HepG2 (cell line): Measurements from ENCODE around the gene BLOC1S4. TPM values are rescaled to one million over a fixed set of nuclear protein-coding genes. Genes with fewer than 3 reads are reported as not detected.

Experiments
- AGO2 ChIP-seq: fragments of 200-400 bp; formaldehyde crosslinking; optimal IDR thresholded peaks from 2 replicates; pipeline ENCODE3; 2017; ENCODE audit warnings: mild to moderate bottlenecking, low read depth, low read length, moderate library complexity
- FOXK1 ChIP-seq: sonication (generic); formaldehyde crosslinking; IDR thresholded peaks from 2 replicates; pipeline ENCODE4 v1.4.0; 2020; ENCODE audit warnings: low read depth, missing genetic modification reagents, borderline replicate concordance
- GFI1 ChIP-seq: sonication (generic); formaldehyde crosslinking; IDR thresholded peaks from 2 replicates; pipeline ENCODE4 v1.5.0; 2020; ENCODE audit warnings: missing genetic modification reagents, mild to moderate bottlenecking, borderline replicate concordance
- GPN1 ChIP-seq: sonication (generic); formaldehyde crosslinking; IDR thresholded peaks from 2 replicates; pipeline ENCODE4 v1.5.1; 2020; ENCODE audit warnings: missing genetic modification reagents, borderline replicate concordance
- MAFG ChIP-seq: sonication (generic); formaldehyde crosslinking; IDR thresholded peaks from 2 replicates; pipeline ENCODE4 v1.5.1; 2020; ENCODE audit warnings: mild to moderate bottlenecking, missing genetic modification reagents
- NBN ChIP-seq: fragments of 450-650 bp; conservative IDR thresholded peaks from 2 replicates; pipeline ENCODE4 v1.6.1; 2017
- NCOA5 ChIP-seq: sonication (generic); formaldehyde crosslinking; IDR thresholded peaks from 2 replicates; pipeline ENCODE4 v1.4.0; 2020; ENCODE audit warnings: missing genetic modification reagents
- PHB2 ChIP-seq: fragments of 450-650 bp; IDR thresholded peaks from 2 replicates; pipeline ENCODE4 v1.6.1; 2018; ENCODE audit not compliant: partially characterized antibody
- PITX1 ChIP-seq: sonication (generic); formaldehyde crosslinking; IDR thresholded peaks from 2 replicates; pipeline ENCODE4 v1.5.1; 2020; ENCODE audit warnings: mild to moderate bottlenecking, missing genetic modification reagents
- RORA ChIP-seq: sonication (generic); formaldehyde crosslinking; IDR thresholded peaks from 2 replicates; pipeline ENCODE4 v1.5.0; 2020; ENCODE audit warnings: mild to moderate bottlenecking, missing genetic modification reagents, moderate library complexity
- ZFP90 ChIP-seq: sonication (generic); formaldehyde crosslinking; IDR thresholded peaks from 2 replicates; pipeline ENCODE4 v1.8.0; 2022; ENCODE audit warnings: missing genetic modification reagents, mild to moderate bottlenecking, inconsistent platforms, borderline replicate concordance
- ZNF367 ChIP-seq: sonication (generic); formaldehyde crosslinking; IDR thresholded peaks from 2 replicates; pipeline ENCODE4 v1.4.0; 2020; ENCODE audit warnings: missing genetic modification reagents, borderline replicate concordance
- ZNF431 ChIP-seq: sonication (generic); formaldehyde crosslinking; IDR thresholded peaks from 2 replicates; pipeline ENCODE4 v1.9.0; 2022; ENCODE audit warnings: missing genetic modification reagents, low read depth, mild to moderate bottlenecking, borderline replicate concordance
- ZNF883 ChIP-seq: sonication (generic); formaldehyde crosslinking; IDR thresholded peaks from 2 replicates; pipeline ENCODE4 v1.5.1; 2020; ENCODE audit warnings: mild to moderate bottlenecking, missing genetic modification reagents; ENCODE audit errors: not compliant biosample characterization
- polyA plus RNA-seq, 8 experiments: library from polyadenylated mRNA; depleted of rRNA in 3 of 8; stranded (reverse) in 7 of 8; unstranded in 1 of 8; fragments of >200 nt; fragmentation: Illumina TruSeq in 4 of 8; extraction: Trizol in 4 of 8; gene quantifications; 2 replicates each; pipeline versions ENCODE4 v1.2.1 to v1.2.3, GENCODE V29; 2011 to 2016; ENCODE audit warnings: low read depth in 4 of 8, missing spikeins in 1 of 8, mixed read lengths in 1 of 8; ENCODE audit not compliant: insufficient read depth in 1 of 8
- total RNA-seq, 5 experiments: library from RNA; depleted of rRNA; stranded (reverse); fragments of >200 nt; fragmentation: Illumina TruSeq; extraction: Trizol; gene quantifications; 2 replicates each; pipeline ENCODE4 v1.2.3, GENCODE V29; 2016; ENCODE audit warnings: low read depth in 1 of 5
- TF ChIP-seq, protein P1 (sequence below): sonication (generic); formaldehyde crosslinking; IDR thresholded peaks from 2 replicates; pipeline ENCODE4 v1.5.0; 2020; ENCODE audit warnings: missing genetic modification reagents
- TF ChIP-seq, protein P2 (sequence below): conservative IDR thresholded peaks from 2 replicates; pipeline ENCODE4 v1.6.1; 2018; ENCODE audit warnings: missing genetic modification reagents
- TF ChIP-seq, protein P3 (sequence below): sonication (generic); formaldehyde crosslinking; IDR thresholded peaks from 2 replicates; pipeline ENCODE4 v1.4.0; 2020; ENCODE audit warnings: missing genetic modification reagents; ENCODE audit errors: not compliant biosample characterization
- TF ChIP-seq, protein P4 (sequence below): sonication (generic); formaldehyde crosslinking; IDR thresholded peaks from 2 replicates; pipeline ENCODE4 v1.5.0; 2020; ENCODE audit warnings: mild to moderate bottlenecking, missing genetic modification reagents, borderline replicate concordance

The BLOC1S4 gene
- total and polyA plus RNA-seq, 2 of the 13 experiments (the other 11 are each of a cell fraction or from before 2014, with no cell fraction given) = 15.5 to 20.9 TPM

DNA sequence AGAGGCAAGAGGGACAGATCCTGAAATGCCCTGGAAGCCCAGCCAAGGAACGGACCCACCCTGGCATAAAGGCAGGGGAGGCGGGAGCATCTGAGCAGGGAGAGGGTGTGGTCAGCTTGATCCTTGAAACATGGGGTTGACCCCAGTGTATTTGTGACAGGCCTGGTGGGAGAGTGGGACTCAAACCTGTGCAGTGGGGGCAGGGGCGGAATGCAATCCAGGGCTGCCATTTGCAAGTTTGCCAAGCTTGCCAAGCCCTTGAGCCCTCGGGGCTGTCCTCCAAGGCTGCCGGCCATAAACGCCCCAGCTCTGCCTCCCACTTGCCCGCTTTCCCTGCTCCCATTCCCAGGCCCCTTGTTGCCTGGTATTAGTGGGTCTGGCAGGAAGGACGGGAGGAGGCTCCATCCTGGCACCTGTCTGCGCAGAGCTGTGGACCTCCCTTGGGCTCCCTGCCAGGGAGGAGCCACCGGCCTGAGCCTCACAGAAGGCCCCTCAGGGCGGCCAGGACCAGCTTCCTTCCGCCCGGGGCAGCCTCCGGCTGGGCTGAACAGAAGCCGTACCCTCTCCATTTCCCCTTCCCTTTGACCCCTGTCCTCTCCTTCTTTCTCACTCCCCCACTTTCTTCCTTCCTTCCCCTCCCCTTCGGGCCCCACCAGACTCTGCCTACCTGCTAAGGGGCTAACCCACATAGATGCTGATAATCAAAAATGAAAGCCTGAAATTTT is 21.6 kb upstream of the BLOC1S4 start (continued):
- no peak for TF ChIP-seq MAFG (CRISPR knock-in tag)
- TF ChIP-seq, protein P1, sequence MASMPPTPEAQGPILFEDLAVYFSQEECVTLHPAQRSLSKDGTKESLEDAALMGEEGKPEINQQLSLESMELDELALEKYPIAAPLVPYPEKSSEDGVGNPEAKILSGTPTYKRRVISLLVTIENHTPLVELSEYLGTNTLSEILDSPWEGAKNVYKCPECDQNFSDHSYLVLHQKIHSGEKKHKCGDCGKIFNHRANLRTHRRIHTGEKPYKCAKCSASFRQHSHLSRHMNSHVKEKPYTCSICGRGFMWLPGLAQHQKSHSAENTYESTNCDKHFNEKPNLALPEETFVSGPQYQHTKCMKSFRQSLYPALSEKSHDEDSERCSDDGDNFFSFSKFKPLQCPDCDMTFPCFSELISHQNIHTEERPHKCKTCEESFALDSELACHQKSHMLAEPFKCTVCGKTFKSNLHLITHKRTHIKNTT (CRISPR knock-in tag) = no peak
- no peak for TF ChIP-seq NBN
- no peak for TF ChIP-seq PITX1 (CRISPR knock-in tag)
- TF ChIP-seq, protein P2, sequence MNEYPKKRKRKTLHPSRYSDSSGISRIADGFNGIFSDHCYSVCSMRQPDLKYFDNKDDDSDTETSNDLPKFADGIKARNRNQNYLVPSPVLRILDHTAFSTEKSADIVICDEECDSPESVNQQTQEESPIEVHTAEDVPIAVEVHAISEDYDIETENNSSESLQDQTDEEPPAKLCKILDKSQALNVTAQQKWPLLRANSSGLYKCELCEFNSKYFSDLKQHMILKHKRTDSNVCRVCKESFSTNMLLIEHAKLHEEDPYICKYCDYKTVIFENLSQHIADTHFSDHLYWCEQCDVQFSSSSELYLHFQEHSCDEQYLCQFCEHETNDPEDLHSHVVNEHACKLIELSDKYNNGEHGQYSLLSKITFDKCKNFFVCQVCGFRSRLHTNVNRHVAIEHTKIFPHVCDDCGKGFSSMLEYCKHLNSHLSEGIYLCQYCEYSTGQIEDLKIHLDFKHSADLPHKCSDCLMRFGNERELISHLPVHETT (CRISPR knock-in tag) = no peak
- TF ChIP-seq ZFP90 = no peak
- TF ChIP-seq GFI1 (CRISPR knock-in tag) = no peak
- no peak for TF ChIP-seq NCOA5 (CRISPR knock-in tag)
- TF ChIP-seq, protein P3, sequence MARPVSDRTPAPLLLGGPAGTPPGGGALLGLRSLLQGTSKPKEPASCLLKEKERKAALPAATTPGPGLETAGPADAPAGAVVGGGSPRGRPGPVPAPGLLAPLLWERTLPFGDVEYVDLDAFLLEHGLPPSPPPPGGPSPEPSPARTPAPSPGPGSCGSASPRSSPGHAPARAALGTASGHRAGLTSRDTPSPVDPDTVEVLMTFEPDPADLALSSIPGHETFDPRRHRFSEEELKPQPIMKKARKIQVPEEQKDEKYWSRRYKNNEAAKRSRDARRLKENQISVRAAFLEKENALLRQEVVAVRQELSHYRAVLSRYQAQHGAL = no peak
- no peak for TF ChIP-seq RORA (CRISPR knock-in tag)
- no peak for TF ChIP-seq FOXK1
- no peak for TF ChIP-seq PHB2
- peak; percentile 53 for TF ChIP-seq AGO2
- TF ChIP-seq, protein P4, sequence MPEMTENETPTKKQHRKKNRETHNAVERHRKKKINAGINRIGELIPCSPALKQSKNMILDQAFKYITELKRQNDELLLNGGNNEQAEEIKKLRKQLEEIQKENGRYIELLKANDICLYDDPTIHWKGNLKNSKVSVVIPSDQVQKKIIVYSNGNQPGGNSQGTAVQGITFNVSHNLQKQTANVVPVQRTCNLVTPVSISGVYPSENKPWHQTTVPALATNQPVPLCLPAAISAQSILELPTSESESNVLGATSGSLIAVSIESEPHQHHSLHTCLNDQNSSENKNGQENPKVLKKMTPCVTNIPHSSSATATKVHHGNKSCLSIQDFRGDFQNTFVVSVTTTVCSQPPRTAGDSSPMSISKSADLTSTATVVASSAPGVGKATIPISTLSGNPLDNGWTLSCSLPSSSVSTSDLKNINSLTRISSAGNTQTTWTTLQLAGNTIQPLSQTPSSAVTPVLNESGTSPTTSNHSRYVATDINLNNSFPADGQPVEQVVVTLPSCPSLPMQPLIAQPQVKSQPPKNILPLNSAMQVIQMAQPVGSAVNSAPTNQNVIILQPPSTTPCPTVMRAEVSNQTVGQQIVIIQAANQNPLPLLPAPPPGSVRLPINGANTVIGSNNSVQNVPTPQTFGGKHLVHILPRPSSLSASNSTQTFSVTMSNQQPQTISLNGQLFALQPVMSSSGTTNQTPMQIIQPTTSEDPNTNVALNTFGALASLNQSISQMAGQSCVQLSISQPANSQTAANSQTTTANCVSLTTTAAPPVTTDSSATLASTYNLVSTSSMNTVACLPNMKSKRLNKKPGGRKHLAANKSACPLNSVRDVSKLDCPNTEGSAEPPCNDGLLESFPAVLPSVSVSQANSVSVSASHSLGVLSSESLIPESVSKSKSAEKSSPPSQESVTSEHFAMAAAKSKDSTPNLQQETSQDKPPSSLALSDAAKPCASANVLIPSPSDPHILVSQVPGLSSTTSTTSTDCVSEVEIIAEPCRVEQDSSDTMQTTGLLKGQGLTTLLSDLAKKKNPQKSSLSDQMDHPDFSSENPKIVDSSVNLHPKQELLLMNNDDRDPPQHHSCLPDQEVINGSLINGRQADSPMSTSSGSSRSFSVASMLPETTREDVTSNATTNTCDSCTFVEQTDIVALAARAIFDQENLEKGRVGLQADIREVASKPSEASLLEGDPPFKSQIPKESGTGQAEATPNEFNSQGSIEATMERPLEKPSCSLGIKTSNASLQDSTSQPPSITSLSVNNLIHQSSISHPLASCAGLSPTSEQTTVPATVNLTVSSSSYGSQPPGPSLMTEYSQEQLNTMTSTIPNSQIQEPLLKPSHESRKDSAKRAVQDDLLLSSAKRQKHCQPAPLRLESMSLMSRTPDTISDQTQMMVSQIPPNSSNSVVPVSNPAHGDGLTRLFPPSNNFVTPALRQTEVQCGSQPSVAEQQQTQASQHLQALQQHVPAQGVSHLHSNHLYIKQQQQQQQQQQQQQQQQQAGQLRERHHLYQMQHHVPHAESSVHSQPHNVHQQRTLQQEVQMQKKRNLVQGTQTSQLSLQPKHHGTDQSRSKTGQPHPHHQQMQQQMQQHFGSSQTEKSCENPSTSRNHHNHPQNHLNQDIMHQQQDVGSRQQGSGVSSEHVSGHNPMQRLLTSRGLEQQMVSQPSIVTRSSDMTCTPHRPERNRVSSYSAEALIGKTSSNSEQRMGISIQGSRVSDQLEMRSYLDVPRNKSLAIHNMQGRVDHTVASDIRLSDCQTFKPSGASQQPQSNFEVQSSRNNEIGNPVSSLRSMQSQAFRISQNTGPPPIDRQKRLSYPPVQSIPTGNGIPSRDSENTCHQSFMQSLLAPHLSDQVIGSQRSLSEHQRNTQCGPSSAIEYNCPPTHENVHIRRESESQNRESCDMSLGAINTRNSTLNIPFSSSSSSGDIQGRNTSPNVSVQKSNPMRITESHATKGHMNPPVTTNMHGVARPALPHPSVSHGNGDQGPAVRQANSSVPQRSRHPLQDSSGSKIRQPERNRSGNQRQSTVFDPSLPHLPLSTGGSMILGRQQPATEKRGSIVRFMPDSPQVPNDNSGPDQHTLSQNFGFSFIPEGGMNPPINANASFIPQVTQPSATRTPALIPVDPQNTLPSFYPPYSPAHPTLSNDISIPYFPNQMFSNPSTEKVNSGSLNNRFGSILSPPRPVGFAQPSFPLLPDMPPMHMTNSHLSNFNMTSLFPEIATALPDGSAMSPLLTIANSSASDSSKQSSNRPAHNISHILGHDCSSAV = 0 out of 2 replicates have a peak, but pooled peaks have one; percentile 71
- no peak for TF ChIP-seq ZNF883 (CRISPR knock-in tag)
- no peak for TF ChIP-seq ZNF367 (CRISPR knock-in tag)
- TF ChIP-seq ZNF431 = no peak
- TF ChIP-seq GPN1 = no peak
